HG02840 (cell line): ENCODE measurements around the gene SNRNP35.
"Not testable (repeated sequence)": the region's sequence is repeated elsewhere in the genome, so short reads cannot be mapped to it uniquely, and the experiment has no call there.

Experiments used
- ATAC-seq: cut with Tn5 transposase; IDR thresholded peaks from one replicate; pipeline ENCODE4 v1.9.1; 2021; ENCODE audit warnings: mild to moderate bottlenecking, moderate library complexity, moderate number of reproducible peaks; ENCODE audit not compliant: unreplicated experiment, low FRiP score

Gene SNRNP35

GRCh38 chr12:123446333-123446713 lies 11.6 kb upstream of the SNRNP35 start:
- ATAC-seq: no peak

GRCh38 chr12:123449249-123449733 lies 8.6 kb upstream of the SNRNP35 start:
- ATAC-seq: no peak

DNA sequence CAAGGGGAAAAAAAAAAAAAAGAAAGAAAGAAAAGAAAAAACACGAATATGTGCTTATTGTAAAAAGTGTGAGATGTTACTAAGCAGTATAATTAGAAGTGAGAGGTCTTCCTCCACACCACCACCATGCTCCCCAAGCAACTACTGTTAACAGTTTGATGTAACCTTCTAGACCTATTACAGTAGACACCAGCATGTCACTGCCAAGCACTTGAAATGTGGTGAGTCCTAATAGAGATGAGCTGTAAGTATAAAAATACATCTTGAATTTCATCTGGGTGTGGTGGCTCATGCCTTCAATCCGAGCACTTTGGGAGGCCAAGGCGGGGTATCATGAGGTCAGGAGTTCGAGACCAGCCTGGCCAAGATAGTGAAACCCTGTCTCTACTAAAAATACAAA lies 8.1 kb upstream of the SNRNP35 start:
- ATAC-seq: no peak

GRCh38 chr12:123450636-123451035 lies 7.3 kb upstream of the SNRNP35 start:
- no peak for ATAC-seq

- not testable (repeated sequence) for ATAC-seq
Observed at GRCh38 chr12:123452276-123452550, 5.7 kb upstream of the SNRNP35 start.

- ATAC-seq: no peak
Observed at GRCh38 chr12:123453165-123453564, 4.8 kb upstream of the SNRNP35 start.

GRCh38 chr12:123463174-123463573 lies 5.2 kb downstream of the SNRNP35 start:
- ATAC-seq: not testable (repeated sequence)

GRCh38 chr12:123465084-123465483 lies 7.1 kb downstream of the SNRNP35 start:
- ATAC-seq: no peak

- no peak for ATAC-seq
Observed at GRCh38 chr12:123468786-123469185, 10.8 kb downstream of the SNRNP35 start.

GRCh38 chr12:123469978-123470377 lies 12.0 kb downstream of the SNRNP35 start:
- ATAC-seq: no peak

DNA sequence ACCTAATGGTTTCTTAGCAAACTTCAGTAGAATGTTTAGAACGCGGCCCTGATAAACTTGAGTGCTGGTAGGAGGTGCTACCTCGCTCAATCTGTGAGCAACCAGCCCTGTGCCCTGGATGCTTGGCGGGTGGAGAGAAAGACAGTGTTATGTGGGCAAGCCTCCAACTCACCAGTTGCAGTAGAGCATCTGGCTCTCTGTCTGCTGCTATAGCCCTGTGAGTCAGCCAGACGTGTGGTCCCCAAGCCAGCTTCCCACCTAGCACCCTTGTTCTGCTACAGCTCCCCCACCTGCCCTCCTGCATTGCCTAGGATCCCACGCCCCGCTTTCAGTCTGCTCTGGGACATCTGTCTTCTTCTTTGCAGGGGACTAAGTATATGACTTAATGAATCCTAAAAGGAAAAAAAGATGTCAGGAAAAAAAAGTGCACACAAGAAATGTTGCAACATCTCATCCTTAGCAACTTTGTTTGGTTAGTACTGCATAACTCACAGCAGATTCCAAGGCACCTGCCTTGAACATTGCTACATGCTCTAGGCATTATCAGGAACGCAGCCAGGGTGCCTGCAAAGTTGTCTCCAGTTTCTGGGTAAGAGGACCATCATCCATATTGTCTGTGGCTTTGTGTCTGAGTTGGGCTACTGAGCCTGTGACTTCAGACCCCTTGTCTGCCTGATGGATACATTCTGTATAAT lies 13.6 kb downstream of the SNRNP35 start:
- no peak for ATAC-seq

- ATAC-seq: no peak
Observed at GRCh38 chr12:123472438-123472849, 14.5 kb downstream of the SNRNP35 start.

DNA sequence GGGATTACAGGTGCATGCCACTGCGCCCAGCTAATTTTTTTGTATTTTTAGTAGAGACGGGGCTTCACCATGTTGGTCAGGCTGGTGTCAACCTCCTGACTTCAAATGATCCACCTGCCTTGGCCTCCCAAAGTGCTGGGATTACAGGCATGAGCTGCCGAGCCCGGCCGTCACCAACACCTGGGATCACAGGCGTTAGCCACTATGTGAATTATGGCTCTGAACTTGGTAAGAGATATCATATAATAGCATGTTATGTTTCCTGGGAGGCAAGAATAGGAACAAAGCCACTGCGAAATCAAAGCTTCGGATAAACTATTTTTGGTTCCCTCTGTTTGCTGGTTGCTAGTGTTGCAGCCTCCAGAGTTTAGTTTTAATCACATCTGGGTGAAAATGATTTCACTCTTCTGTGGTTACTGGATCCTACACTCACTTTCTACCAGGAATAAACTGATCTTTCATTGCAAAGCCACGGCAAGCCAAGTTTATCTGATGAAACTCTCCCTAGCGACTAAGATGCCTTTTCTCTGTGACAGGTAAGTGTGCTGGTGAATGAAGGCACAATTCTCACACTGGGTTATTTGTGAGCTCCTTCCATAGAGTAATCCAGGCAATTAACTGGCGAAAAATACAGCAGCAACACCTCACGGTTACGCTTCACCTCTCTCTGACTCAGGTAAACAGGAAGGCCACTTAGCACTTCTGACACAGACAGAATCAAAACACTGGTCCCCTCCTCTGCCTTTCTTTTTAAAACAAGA lies 16.7 kb downstream of the SNRNP35 start:
- no peak for ATAC-seq

DNA sequence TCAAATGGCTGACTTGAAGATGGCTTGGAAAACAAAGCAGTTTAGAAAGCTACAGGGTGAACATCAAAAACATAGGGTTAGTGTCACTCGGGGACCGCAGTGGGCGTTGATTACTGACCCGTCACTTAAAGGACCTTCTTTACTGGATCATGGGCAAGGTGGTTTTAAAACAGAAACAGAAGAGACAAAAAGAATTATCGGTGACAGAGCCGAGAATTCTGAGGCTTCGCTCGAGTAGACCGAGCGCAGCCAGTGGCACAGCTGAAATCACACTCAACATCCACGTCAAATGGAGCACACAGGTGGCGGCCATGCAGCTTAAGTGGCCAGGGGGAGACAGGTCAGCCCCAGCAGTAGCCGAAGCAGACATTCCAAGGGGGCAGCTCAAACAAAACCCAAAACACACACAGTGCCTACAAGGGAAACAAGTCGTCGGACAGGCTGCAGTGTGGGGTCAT lies 17.3 kb downstream of the SNRNP35 start:
- ATAC-seq: no peak

- ATAC-seq: no peak
Observed at GRCh38 chr12:123478069-123478468, 20.1 kb downstream of the SNRNP35 start.

DNA sequence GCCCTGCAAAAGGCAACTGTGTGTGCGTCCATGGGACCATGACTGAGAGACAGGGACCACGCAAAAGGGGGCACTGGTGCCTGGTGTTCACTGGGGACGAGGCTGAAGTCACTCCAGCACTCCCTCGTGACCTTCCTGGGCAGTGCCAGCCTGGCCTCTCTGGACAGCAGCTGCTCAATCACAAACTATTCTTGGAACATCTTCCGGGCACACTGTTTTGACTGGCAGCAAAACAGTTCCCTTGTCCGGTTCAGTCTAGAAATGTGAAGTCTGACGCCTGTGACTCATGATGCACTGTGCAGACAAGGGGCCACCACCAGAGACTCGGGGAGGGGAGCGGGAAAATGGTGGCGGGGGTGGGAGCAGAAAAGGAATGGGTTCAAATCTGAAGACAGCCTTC lies 20.8 kb downstream of the SNRNP35 start:
- ATAC-seq: no peak

- ATAC-seq: no peak
Observed at GRCh38 chr12:123479442-123480180, 21.7 kb downstream of the SNRNP35 start.

- ATAC-seq: not testable (repeated sequence)
Observed at GRCh38 chr12:123481251-123481650, 23.3 kb downstream of the SNRNP35 start.

DNA sequence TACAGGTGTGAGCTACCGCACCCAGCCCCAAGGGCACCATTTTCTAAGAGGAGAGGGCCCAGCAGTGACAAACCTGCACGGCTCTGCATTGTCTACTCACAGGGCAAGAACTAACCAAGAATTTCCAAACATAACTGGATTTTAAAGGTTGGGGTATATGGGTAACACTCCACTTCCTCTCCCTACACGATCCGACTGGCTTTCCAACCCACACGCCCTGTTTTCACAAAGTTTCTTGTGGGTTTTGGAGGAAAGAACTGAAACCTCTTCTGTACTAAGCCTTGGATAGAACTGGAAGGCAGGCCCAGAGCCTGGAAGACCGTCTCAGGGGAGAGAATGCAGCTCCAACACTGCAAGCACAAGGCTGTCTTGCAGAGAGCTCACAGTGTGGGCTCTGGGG lies 24.9 kb downstream of the SNRNP35 start:
- no peak for ATAC-seq

DNA sequence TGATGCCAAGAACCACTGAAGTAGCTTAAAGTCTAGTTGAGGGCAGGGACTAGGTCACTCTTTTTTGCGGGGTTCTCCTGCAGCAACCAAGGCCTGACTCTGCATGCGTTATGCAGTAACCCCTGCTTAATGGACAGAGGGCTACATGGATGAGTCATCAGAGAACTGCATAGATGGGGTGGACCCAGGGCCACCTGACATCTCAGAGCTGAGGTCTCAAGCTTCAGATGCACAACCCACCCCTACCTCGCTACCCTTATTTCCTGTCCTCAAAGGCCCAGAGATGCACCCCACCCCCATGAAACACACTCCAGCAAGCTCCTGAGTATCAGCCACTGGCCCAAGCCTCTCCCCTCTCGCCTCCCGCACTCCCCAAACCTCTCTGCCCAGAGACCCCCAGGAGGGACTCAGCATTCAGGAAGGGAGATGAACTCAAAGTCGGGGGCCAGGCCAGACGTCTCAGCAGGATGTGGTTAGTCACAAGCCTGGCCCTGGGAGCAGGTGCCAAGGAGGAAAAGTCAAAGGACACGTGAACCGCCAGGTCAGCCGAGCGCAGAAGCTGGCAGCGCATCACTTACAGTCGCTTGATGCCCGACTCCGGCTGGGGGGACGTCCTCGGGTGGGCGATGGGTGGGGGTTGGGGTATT lies 25.8 kb downstream of the SNRNP35 start:
- no peak for ATAC-seq

- no peak for ATAC-seq
Observed at GRCh38 chr12:123485756-123486155, 27.8 kb downstream of the SNRNP35 start.
